Neural cell (in vitro differentiated cells): Measurements from ENCODE around the gene EYA4. TPM values are rescaled to one million over a fixed set of nuclear protein-coding genes. Genes with fewer than 3 reads are reported as not detected.

Source experiments
- H2AFZ ChIP-seq: fragments of 200-600, 300-800 bp; sonication (generic), shearing (Covaris generic); 2 replicates; pipeline ENCODE4 v1.6.0; 2014; ENCODE audit warnings: low read depth, mild to moderate bottlenecking, antibody characterized with exemption, low read length, moderate library complexity
- H3F3A ChIP-seq: fragments of 200-600 bp; shearing (Covaris generic); 2 replicates; pipeline ENCODE4 v1.6.1; 2016; ENCODE audit warnings: mild to moderate bottlenecking, moderate library complexity, mixed read lengths, antibody characterized with exemption, low read length; ENCODE audit not compliant: insufficient read depth, poor library complexity, severe bottlenecking
- H3K27ac ChIP-seq: fragments of 200-600, 300-800 bp; sonication (generic), shearing (Covaris generic); 2 replicates; pipeline ENCODE4 v1.5.1; 2014; ENCODE audit warnings: mild to moderate bottlenecking, low read length, moderate library complexity
- H3K27me3 ChIP-seq: fragments of 300-800, 200-600 bp; sonication (generic), shearing (Covaris generic); 2 replicates; pipeline ENCODE4 v1.6.0; 2014; ENCODE audit warnings: mild to moderate bottlenecking, low read depth, low read length, moderate library complexity; ENCODE audit not compliant: insufficient read depth
- H3K36me3 ChIP-seq: fragments of 300-800, 200-600 bp; sonication (generic), shearing (Covaris generic); 2 replicates; pipeline ENCODE4 v1.5.1; 2014; ENCODE audit warnings: mild to moderate bottlenecking, antibody characterized with exemption, low read length, moderate library complexity; ENCODE audit not compliant: insufficient read depth
- H3K4me2 ChIP-seq: fragments of 300-800, 200-600 bp; sonication (generic), shearing (Covaris generic); 2 replicates; pipeline ENCODE4 v1.6.0; 2014; ENCODE audit warnings: mild to moderate bottlenecking, low read length
- H3K4me3 ChIP-seq: fragments of 300-800, 200-600 bp; sonication (generic), shearing (Covaris generic); 2 replicates; pipeline ENCODE4 v1.5.1; 2014; ENCODE audit warnings: mild to moderate bottlenecking, low read length, moderate library complexity
- H3K79me2 ChIP-seq: fragments of 200-600 bp; shearing (Covaris generic); replicated peaks from 2 replicates; pipeline ENCODE4 v1.6.0; 2014; ENCODE audit warnings: mild to moderate bottlenecking, low read length, moderate library complexity; ENCODE audit not compliant: insufficient read depth
- H3K9ac ChIP-seq: fragments of 300-800, 200-600 bp; sonication (generic), shearing (Covaris generic); 2 replicates; pipeline ENCODE4 v1.6.1; 2016; ENCODE audit warnings: mild to moderate bottlenecking, low read length, mixed read lengths
- H3K9me2 ChIP-seq: fragments of 200-600 bp; shearing (Covaris generic); 2 replicates; pipeline ENCODE4 v1.6.1; 2016; ENCODE audit warnings: mild to moderate bottlenecking, low read length, mixed read lengths; ENCODE audit not compliant: insufficient read depth
- H3K9me3 ChIP-seq: fragments of 200-600, 300-800 bp; sonication (generic), shearing (Covaris generic); 2 replicates; pipeline ENCODE4 v1.6.1; 2016; ENCODE audit warnings: mild to moderate bottlenecking, mixed run types, low read length, moderate library complexity, mixed read lengths
- H4K20me1 ChIP-seq: fragments of 200-600 bp; shearing (Covaris generic); 2 replicates; pipeline ENCODE4 v1.6.1; 2016; ENCODE audit warnings: mild to moderate bottlenecking, mixed run types; ENCODE audit not compliant: insufficient read depth
- EP300 ChIP-seq: fragments of 450-650 bp; conservative IDR thresholded peaks from 2 replicates; pipeline ENCODE4 v1.6.1; 2014; ENCODE audit warnings: antibody characterized with exemption, mild to moderate bottlenecking, moderate library complexity; ENCODE audit not compliant: poor library complexity, severe bottlenecking
- EZH2 ChIP-seq: fragments of 200-600, 300-800 bp; shearing (Covaris generic), sonication (generic); IDR thresholded peaks from 2 replicates; pipeline ENCODE4 v1.6.1; 2014; ENCODE audit warnings: antibody characterized with exemption, low read length, borderline replicate concordance, mild to moderate bottlenecking; ENCODE audit not compliant: insufficient read depth, poor library complexity, severe bottlenecking
- MXI1 ChIP-seq: fragments of 450-650 bp; conservative IDR thresholded peaks from 2 replicates; pipeline ENCODE4 v1.6.1; 2014; ENCODE audit warnings: antibody characterized with exemption, mild to moderate bottlenecking; ENCODE audit not compliant: poor library complexity, severe bottlenecking
- POLR2AphosphoS5 ChIP-seq: IDR thresholded peaks from 2 replicates; pipeline ENCODE4 v1.6.1; 2012
- RAD21 ChIP-seq: fragments of 450-650 bp; conservative IDR thresholded peaks from 2 replicates; pipeline ENCODE4 v1.6.1; 2014; ENCODE audit warnings: antibody characterized with exemption, mild to moderate bottlenecking, moderate library complexity
- SMC3 ChIP-seq: fragments of 450-650 bp; conservative IDR thresholded peaks from 2 replicates; pipeline ENCODE4 v1.6.1; 2014; ENCODE audit warnings: antibody characterized with exemption, mild to moderate bottlenecking, moderate library complexity; ENCODE audit not compliant: poor library complexity
- TAF1 ChIP-seq: IDR thresholded peaks from 2 replicates; pipeline ENCODE4 v1.6.1; 2012; ENCODE audit warnings: low read depth
- polyA plus RNA-seq: library from polyadenylated mRNA; depleted of rRNA; stranded (reverse); fragments of >200 nt; gene quantifications from 2 replicates; pipeline ENCODE4 v1.2.3, GENCODE V29; 2014
- TF ChIP-seq, protein P1 (sequence below): fragments of 450-650 bp; IDR thresholded peaks from 2 replicates; pipeline ENCODE4 v1.5.1; 2014; ENCODE audit warnings: antibody characterized with exemption, mild to moderate bottlenecking, moderate library complexity; ENCODE audit not compliant: poor library complexity, severe bottlenecking
- TF ChIP-seq, protein P2 (sequence below): IDR thresholded peaks from 2 replicates; pipeline ENCODE4 v1.6.1; 2012; ENCODE audit warnings: borderline replicate concordance

EYA4 gene
- polyA plus RNA-seq, 1 donor from 2014 or later: 2.6 TPM

DNA sequence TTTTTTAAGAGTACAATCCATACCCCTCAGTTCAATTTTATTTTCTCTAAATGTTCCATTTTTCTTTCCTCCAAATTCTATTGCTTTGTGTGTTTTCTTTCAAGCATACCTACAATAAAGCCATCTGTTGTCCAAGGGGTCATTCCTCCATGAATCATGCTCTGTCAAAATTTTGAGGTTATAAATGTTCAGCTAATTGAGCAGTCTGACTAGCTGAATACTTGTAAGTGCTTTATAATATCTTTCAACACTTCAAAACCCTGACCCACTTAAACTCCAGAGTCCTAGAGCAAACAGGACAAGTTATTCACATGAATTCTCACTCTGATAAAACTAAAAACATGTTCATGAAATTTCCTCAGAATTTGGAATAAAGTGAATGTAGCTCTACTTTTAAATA, 33.4 kb upstream of the EYA4 start:
- Histone ChIP-seq H3K27ac (no peak overlapping the region), H3K9ac (no peak overlapping the region), H3K36me3 (no peaks in the 10 kb centered on the region), H4K20me1 (no peaks in the 10 kb centered on the region), H3K4me3 (no peak overlapping the region), H3K9me2 (no peaks in the 10 kb centered on the region), H2AFZ (no peak overlapping the region), H3K9me3 (no peaks in the 10 kb centered on the region), H3K4me2 (no peak overlapping the region), H3F3A (no peaks in the 10 kb centered on the region), H3K79me2 (no peaks in the 10 kb centered on the region), H3K27me3 (no peaks in the 10 kb centered on the region)
- TF ChIP-seq, protein P1, sequence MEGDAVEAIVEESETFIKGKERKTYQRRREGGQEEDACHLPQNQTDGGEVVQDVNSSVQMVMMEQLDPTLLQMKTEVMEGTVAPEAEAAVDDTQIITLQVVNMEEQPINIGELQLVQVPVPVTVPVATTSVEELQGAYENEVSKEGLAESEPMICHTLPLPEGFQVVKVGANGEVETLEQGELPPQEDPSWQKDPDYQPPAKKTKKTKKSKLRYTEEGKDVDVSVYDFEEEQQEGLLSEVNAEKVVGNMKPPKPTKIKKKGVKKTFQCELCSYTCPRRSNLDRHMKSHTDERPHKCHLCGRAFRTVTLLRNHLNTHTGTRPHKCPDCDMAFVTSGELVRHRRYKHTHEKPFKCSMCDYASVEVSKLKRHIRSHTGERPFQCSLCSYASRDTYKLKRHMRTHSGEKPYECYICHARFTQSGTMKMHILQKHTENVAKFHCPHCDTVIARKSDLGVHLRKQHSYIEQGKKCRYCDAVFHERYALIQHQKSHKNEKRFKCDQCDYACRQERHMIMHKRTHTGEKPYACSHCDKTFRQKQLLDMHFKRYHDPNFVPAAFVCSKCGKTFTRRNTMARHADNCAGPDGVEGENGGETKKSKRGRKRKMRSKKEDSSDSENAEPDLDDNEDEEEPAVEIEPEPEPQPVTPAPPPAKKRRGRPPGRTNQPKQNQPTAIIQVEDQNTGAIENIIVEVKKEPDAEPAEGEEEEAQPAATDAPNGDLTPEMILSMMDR: no peak

DNA sequence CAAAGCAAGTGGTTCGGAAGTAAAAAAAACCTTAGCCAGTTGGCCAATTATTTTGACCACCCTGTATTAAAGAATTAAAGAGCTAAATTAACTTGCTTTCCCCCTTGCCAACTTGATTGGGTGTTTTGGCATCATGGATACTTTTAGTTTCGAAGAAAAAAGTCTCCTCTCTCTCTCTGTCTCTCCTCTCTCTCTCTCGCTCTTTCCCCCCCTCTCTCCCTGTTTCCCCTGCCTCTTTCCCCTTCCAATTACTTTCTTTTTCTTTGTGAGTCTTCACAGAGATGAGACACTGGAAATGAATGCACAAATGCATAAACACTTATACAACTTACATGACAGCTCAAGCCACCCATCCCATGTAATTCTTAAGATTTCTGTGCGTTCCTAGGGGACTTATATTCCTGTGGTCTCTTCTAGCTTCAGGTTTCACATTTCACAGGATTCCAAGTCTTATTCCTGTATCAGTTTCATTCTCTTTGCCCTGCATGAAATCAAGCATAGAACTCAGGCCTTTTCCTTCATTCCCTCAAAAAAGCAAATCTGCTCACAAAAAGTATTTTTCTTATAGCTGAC, 32.9 kb upstream of the EYA4 start:
- Histone ChIP-seq H3K27me3 (no peaks in the 10 kb centered on the region), H3K9me3 (no peaks in the 10 kb centered on the region), H3F3A (no peaks in the 10 kb centered on the region), H3K79me2 (no peaks in the 10 kb centered on the region), H3K9ac (no peak overlapping the region), H3K4me3 (no peak overlapping the region), H3K27ac (no peak overlapping the region), H3K36me3 (no peaks in the 10 kb centered on the region), H3K4me2 (no peak overlapping the region), H2AFZ (no peak overlapping the region), H4K20me1 (no peaks in the 10 kb centered on the region), H3K9me2 (no peaks in the 10 kb centered on the region)
- TF ChIP-seq TAF1: no peak
- TF ChIP-seq EP300: no peak
- TF ChIP-seq POLR2AphosphoS5: no peak
- TF ChIP-seq RAD21: no peak
- no peak for TF ChIP-seq SMC3
- TF ChIP-seq MXI1: no peak
- TF ChIP-seq, protein P2, sequence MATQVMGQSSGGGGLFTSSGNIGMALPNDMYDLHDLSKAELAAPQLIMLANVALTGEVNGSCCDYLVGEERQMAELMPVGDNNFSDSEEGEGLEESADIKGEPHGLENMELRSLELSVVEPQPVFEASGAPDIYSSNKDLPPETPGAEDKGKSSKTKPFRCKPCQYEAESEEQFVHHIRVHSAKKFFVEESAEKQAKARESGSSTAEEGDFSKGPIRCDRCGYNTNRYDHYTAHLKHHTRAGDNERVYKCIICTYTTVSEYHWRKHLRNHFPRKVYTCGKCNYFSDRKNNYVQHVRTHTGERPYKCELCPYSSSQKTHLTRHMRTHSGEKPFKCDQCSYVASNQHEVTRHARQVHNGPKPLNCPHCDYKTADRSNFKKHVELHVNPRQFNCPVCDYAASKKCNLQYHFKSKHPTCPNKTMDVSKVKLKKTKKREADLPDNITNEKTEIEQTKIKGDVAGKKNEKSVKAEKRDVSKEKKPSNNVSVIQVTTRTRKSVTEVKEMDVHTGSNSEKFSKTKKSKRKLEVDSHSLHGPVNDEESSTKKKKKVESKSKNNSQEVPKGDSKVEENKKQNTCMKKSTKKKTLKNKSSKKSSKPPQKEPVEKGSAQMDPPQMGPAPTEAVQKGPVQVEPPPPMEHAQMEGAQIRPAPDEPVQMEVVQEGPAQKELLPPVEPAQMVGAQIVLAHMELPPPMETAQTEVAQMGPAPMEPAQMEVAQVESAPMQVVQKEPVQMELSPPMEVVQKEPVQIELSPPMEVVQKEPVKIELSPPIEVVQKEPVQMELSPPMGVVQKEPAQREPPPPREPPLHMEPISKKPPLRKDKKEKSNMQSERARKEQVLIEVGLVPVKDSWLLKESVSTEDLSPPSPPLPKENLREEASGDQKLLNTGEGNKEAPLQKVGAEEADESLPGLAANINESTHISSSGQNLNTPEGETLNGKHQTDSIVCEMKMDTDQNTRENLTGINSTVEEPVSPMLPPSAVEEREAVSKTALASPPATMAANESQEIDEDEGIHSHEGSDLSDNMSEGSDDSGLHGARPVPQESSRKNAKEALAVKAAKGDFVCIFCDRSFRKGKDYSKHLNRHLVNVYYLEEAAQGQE: no peak
- TF ChIP-seq EZH2: no peak
- TF ChIP-seq, protein P1: no peak
